Progenitor cell of endocrine pancreas (in vitro differentiated cells): ENCODE results near the gene DGKB. TPM values are rescaled to one million over a fixed set of nuclear protein-coding genes. Genes with fewer than 3 reads are reported as not detected.

ENCODE experiments used
- DNase-seq: peaks from one replicate; pipeline ENCODE4 v3.0.0; 2021; ENCODE audit warnings: low spot score; ENCODE audit not compliant: unreplicated experiment
- H3K27ac Mint-ChIP-seq: 2 replicates; pipeline ENCODE4 v1.8.0; 2021; ENCODE audit warnings: mild to moderate bottlenecking, moderate library complexity, mixed read lengths
- H3K27me3 Mint-ChIP-seq: 2 replicates; pipeline ENCODE4 v1.8.0; 2021; ENCODE audit warnings: mixed read lengths
- H3K36me3 Mint-ChIP-seq: 2 replicates; pipeline ENCODE4 v1.8.0; 2022; ENCODE audit warnings: mixed read lengths; ENCODE audit not compliant: insufficient read depth
- H3K4me1 Mint-ChIP-seq: 2 replicates; pipeline ENCODE4 v1.8.0; 2021; ENCODE audit warnings: low read depth, mixed read lengths
- H3K4me3 Mint-ChIP-seq: 2 replicates; pipeline ENCODE4 v1.8.0; 2021; ENCODE audit warnings: low read depth, mild to moderate bottlenecking, moderate library complexity, mixed read lengths
- H3K9me3 Mint-ChIP-seq: 2 replicates; pipeline ENCODE4 v1.8.0; 2021; ENCODE audit warnings: low read depth, mixed read lengths
- CTCF ChIP-seq: fragments of 200-600 bp; sonication (generic); IDR thresholded peaks from one replicate; pipeline ENCODE4 v1.5.0; 2021; ENCODE audit warnings: antibody characterized with exemption, mild to moderate bottlenecking; ENCODE audit not compliant: unreplicated experiment
- total RNA-seq: library from RNA; stranded (reverse); gene quantifications from 2 replicates; pipeline ENCODE4 v1.2.1, GENCODE V29; 2021

DGKB gene
- total RNA-seq, 1 donor from 2014 or later = 0.74 TPM

- DNase-seq = no peak
- no peak for TF ChIP-seq CTCF
- no peaks in the 10 kb centered on the region for H3K36me3 Mint-ChIP-seq
- peaks cover 11% of the 10 kb centered on the region for H3K4me1 Mint-ChIP-seq
- no peak overlapping the region for H3K4me3 Mint-ChIP-seq
- peaks cover 4% of the 10 kb centered on the region for H3K9me3 Mint-ChIP-seq
- no peaks in the 10 kb centered on the region for H3K27me3 Mint-ChIP-seq
- H3K27ac Mint-ChIP-seq = no peak overlapping the region
These were observed 140.0 kb downstream of the DGKB start for GRCh38 chr7:14762561-14762960.

GRCh38 chr7:14761510-14762296 lies 140.8 kb downstream of the DGKB start:
- Mint-ChIP-seq H3K27ac (peak overlapping the region; percentile 66), H3K4me1 (peaks cover 11% of the 10 kb centered on the region), H3K9me3 (peaks cover 4% of the 10 kb centered on the region), H3K27me3 (no peaks in the 10 kb centered on the region), H3K4me3 (no peak overlapping the region), H3K36me3 (no peaks in the 10 kb centered on the region)
- TF ChIP-seq CTCF = no peak
- no peak for DNase-seq

GRCh38 chr7:14760730-14761478 lies 141.6 kb downstream of the DGKB start:
- peaks cover 11% of the 10 kb centered on the region for H3K4me1 Mint-ChIP-seq
- H3K9me3 Mint-ChIP-seq = peaks cover 4% of the 10 kb centered on the region
- no peak overlapping the region for H3K4me3 Mint-ChIP-seq
- no peaks in the 10 kb centered on the region for H3K36me3 Mint-ChIP-seq
- no peak for TF ChIP-seq CTCF
- DNase-seq = no peak
- no peak overlapping the region for H3K27ac Mint-ChIP-seq
- no peaks in the 10 kb centered on the region for H3K27me3 Mint-ChIP-seq

GRCh38 chr7:14759785-14760184 lies 142.8 kb downstream of the DGKB start:
- TF ChIP-seq CTCF = no peak
- Mint-ChIP-seq H3K4me1 (peaks cover 11% of the 10 kb centered on the region), H3K27ac (no peak overlapping the region), H3K27me3 (no peaks in the 10 kb centered on the region), H3K9me3 (peaks cover 4% of the 10 kb centered on the region), H3K36me3 (no peaks in the 10 kb centered on the region), H3K4me3 (no peak overlapping the region)
- DNase-seq = no peak

GRCh38 chr7:14754631-14755030 lies 147.9 kb downstream of the DGKB start:
- H3K9me3 Mint-ChIP-seq = peaks cover 4% of the 10 kb centered on the region
- H3K4me3 Mint-ChIP-seq = no peak overlapping the region
- no peak for TF ChIP-seq CTCF
- H3K27me3 Mint-ChIP-seq = no peaks in the 10 kb centered on the region
- no peak overlapping the region for H3K27ac Mint-ChIP-seq
- no peak for DNase-seq
- no peaks in the 10 kb centered on the region for H3K36me3 Mint-ChIP-seq
- no peaks in the 10 kb centered on the region for H3K4me1 Mint-ChIP-seq
